GM03348 (cell line): ENCODE data around the gene C1QB.

Experiments
- DNase-seq: peaks from one replicate; pipeline ENCODE4 v3.0.0; 2012; ENCODE audit warnings: low spot score

Gene C1QB

GRCh38 chr1:22633697-22634463, 19.2 kb upstream of the C1QB start:
- DNase-seq, result no peak

DNA sequence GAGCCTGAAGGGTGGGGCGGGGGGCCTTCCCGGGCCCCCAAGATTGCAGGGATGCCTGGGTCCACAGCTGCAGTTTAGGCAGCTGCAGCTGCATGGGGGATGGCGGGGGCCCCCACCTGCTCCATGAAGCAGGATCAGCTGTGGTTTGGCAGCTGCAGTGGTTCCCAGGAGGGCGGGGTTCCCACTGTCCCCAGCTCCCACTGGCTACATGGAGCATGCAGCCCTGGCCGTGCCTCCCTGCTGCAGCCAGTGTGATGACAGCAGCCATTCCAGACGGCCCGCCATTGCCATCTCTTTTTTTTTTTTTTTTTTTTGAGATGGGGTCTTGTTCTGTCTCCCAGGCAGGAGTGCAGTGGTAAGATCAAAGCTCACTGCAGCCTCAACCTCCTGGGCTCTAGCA, 17.6 kb upstream of the C1QB start:
- no peak for DNase-seq

DNA sequence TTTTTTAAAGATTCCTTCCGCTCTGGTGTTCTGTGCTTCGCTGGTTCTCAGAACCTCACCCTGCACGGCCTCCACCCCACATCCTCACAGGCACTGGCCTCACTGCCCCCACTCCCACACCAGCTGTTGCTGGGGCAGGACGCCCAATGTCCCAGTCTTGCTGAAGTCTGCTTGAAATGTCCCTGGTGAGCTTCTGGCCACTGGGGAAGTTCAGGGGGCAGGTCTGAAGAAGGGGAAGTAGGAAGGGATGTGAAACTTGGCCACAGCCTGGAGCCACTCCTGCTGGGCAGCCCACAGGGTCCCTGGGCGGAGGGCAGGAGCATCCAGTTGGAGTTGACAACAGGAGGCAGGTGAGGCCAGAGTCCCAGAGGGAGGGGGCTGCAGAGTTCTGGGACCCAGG, 16.7 kb upstream of the C1QB start, which contains the start of gene C1QA:
TSS of gene C1QA (plus strand) at position 276 of the 400 bp plus-strand sequence. CDS start 989 bp downstream, outside the sequence.
- DNase-seq, result no peak

DNA sequence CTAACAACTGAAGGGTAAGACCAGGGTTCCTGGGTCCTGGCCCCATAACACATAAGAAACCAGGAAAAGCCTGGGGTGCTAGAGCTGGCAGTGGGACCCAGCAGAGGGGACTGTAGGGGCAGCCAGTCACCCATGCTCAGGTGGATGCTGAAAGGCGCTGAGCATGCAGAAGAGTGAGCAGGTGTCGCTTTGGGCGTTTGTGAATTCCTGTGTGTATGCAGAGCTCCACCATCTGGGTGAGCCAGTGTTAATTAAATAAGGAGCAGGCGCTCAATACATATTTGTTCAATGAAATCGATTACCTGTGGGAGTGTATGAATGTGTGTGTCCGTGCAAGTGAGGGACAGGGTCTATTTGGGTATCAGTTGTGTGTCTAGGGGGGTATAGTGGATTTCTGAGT, 16.1 kb upstream of the C1QB start:
- no peak for DNase-seq

DNA sequence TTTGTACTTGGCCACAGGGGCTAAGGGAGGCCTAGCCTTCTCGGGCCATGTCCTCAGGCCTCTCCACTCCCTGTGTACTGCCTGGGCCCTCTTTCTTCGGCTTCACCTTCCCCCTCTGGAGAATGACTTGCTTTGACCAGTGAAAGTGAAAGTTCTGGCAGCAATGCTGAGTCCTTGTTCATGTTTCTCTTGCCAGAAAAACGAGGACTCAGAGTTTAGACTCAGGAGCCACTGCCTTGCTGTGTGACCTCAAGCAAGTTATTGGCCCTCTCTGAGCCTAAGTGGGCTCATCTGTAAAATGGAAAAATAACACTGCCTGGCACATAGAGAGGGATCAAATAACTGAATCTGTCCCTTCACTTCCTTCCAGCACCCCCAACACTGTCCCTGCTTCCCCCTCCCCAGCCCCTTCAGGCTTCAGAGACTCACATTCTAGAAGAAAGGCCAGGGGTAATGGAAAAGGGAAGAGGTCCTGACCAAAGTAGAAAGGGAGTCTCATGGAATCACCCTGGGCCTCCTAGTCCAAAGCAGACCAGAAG, 15.1 kb upstream of the C1QB start:
- DNase-seq, result no peak

DNA sequence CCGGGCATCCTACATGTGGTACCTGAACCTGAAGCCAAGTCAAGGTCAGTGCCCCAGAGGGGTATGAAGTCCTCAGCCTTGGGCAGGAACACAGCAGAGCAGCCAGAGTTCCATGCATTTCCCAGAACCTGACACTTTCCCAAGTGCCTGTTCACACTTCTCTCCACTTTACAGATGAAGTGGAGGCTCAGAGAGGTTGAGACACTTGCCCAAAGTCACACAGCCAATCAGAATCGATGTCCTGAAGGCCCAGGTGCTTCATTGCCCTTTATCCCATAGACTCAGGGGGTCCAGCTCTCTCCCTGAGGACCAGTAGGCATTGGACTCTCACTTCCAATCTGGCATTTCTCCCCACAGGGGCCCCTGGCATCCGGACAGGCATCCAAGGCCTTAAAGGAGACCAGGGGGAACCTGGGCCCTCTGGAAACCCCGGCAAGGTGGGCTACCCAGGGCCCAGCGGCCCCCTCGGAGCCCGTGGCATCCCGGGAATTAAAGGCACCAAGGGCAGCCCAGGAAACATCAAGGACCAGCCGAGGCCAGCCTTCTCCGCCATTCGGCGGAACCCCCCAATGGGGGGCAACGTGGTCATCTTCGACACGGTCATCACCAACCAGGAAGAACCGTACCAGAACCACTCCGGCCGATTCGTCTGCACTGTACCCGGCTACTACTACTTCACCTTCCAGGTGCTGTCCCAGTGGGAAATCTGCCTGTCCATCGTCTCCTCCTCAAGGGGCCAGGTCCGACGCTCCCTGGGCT, 14.4 kb upstream of the C1QB start:
- no peak for DNase-seq

GRCh38 chr1:22639286-22639685, 13.8 kb upstream of the C1QB start:
- DNase-seq, result peak; percentile 48

DNA sequence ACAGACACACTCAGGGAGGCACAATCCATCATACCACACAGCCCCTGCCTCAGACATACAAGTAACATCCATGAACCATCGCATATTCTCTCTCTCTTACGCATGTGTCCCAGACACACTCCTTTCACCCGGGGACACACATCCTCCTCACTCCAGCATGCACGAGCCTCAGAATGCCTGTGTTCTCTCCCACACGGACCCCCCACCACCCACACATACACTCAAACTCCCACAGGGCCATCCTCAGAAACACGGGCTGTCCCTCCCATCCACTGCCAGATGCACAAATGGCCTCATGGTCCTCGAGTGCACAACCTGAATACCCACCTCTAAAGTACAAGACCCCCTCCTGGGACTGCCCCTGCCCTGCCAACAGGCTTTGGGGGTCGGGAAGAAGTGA, 11.8 kb upstream of the C1QB start:
- no peak for DNase-seq

- peak; percentile 95 for DNase-seq
Measured at GRCh38 chr1:22641906-22642636, 11.0 kb upstream of the C1QB start.

GRCh38 chr1:22643381-22643780, 9.7 kb upstream of the C1QB start, which contains the start of gene C1QC:
Gene C1QC, plus strand, starts transcription at chr1:22643633. Its CDS starts 391 bp downstream, at chr1:22644024.
- DNase-seq, result no peak

DNA sequence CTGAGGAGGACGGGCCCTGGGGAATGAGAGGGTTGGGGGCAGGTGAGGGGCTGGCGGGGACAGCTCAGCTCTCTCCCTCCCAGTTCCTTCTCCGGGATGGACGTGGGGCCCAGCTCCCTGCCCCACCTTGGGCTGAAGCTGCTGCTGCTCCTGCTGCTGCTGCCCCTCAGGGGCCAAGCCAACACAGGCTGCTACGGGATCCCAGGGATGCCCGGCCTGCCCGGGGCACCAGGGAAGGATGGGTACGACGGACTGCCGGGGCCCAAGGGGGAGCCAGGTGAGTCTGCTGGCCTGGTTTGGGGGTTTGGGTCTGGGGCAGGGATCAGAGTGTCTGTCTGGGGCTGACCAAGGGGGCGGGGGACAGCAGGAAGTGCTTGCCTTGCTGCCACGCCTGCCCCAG, 9.1 kb upstream of the C1QB start:
- DNase-seq, result no peak

DNA sequence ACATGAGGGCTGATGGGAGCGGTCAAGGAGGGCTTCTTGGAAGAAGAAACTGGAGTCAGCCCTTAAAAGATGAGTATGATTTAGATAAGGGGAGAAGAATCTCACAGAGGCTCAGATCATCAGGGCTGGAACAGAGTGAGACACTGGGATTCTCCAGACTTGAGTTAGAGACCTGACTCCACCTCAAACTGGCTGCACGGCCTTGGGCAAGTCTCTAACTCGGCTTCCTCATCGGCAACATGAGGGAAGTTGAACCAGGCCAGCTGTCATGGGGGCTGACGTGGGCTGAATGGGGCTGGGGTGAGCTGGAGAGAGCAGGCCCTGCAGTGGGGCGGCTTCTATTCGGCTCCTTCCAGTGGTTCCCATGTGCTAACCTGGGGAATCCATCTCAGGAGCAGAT, 7.1 kb upstream of the C1QB start:
- DNase-seq, result no peak

- no peak for DNase-seq
Measured at GRCh38 chr1:22646384-22646783, 6.7 kb upstream of the C1QB start.

- DNase-seq, result no peak
Measured at GRCh38 chr1:22650089-22650693, 2.8 kb upstream of the C1QB start.

DNA sequence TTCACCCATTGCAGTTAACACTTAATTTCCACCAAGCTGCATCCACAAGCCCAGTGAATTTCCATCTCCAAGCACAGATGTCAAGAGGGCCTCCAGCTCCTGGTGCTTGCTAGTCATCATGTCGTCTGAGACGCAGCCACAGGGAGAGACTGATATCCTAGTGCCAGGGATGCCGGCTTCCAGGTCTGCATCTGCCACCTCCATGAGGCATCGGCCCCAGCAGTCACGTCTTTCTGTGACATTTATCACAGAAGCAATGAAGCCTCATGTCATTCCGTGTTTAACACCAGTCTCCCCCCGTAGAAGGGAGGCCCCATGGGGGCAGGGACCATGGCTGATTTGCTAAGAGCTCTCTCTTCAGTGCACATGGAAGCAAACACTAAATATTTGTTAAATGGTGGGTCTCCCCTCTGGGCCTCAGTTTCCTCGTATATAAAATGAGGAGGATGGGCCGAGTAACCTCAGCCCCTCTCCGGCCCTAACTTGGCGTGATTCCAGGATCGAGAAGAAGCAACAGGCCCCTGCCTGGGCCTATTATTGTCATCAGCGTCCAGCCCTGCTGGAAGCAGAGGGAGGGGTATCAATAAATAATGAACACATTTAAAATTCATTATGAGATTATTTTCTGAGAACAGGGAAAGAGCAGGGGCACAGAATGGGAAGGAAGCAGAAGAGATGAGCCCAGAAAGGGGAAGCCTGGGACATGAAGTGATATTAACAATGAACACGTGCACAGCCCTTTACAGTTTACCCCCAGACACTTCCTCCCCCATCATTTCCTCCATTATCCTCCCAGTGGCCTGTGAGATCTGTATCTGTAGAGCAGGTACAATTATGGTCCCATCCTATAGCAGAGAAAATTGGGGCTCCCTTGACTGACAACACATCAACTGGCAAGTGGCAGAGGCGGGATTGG, 837 bp upstream of the C1QB start:
- no peak for DNase-seq

- no peak for DNase-seq
Measured at GRCh38 chr1:22654692-22655091, 1.7 kb downstream of the C1QB start.

DNA sequence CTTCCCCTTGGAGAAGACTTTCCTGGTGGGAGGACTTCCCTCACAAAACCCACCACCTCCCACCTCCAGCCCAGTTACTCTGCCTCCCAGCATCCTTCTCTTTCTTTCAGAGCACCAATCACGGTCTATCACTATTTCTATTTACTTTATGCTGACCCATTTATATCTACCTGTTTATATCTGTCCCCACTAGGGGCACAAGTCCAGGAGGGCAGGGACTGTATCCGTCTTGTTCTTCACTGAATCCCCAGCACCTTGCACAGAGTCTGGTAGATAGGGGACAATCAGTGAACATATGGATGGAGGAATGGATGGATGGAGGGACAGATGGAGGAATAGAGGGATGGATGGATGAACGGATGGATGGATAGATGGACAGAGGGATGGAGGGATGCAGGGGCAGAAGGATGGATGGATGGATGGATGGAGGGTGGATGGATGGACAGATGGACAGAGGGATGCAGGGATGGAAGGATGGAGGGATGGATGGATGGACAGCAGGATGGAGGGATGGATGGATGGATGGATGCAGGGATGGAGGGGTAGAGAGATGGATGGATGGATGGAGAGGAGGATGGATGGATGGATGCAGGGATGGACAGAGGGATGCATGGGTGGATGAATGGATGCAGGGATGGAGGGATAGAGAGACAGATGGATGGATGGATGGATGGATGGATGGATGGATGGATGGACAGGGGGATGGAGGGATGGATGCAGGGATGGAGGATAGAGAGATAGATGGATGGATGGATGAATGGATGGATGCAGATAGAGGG, 5.5 kb downstream of the C1QB start:
- DNase-seq, result no peak

DNA sequence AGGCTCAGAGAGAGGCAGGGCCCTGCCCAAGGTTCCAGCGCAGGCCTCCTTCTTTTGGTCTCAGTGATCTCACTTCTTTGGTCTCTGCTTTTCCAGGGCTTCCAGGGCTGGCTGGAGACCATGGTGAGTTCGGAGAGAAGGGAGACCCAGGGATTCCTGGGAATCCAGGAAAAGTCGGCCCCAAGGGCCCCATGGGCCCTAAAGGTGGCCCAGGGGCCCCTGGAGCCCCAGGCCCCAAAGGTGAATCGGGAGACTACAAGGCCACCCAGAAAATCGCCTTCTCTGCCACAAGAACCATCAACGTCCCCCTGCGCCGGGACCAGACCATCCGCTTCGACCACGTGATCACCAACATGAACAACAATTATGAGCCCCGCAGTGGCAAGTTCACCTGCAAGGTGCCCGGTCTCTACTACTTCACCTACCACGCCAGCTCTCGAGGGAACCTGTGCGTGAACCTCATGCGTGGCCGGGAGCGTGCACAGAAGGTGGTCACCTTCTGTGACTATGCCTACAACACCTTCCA, 7.7 kb downstream of the C1QB start:
- no peak for DNase-seq

DNA sequence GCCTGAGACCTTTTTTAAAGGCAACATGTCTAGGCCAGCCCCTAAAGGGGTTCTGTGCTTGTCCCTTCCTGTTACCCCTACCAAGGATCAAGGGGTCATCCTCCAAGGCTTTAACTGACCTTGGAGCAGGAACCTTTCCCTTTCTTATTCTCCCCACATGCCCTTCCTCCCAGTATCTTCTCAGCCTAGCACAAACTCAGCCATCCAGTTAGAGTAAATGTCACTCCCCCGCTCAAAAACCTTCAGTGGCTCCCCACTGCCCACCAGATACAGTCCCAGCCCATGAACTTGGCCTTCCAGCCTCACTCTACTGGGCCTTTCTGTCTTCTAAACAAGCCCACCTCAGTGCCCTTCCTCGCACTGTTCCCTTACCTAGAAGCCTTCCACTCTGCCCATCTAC, 8.8 kb downstream of the C1QB start:
- DNase-seq, result no peak

GRCh38 chr1:22662318-22662717, 9.3 kb downstream of the C1QB start:
- no peak for DNase-seq
